ENCODE measurements around the gene NSRP1.

Gene NSRP1

DNA sequence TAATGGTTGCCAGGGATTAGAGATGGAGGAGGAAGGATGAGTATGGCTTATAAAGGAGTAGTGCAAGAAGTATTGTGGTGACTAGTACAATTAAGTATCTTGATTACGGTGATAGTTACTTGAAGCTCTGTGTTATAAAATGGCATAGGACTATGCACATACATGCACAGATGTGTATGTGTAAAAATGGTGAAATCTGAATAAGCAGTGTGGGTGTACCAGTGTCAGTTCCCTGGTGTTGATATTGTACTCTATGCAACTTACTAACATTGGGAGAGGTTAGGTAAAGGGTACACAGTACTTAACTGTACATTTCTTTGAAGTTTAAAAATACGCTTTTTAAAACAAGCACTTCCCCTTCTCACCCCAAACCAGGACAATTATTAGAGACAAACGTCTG lies 48.5 kb downstream of the NSRP1 start:
- TF ChIP-seq, protein P1, sequence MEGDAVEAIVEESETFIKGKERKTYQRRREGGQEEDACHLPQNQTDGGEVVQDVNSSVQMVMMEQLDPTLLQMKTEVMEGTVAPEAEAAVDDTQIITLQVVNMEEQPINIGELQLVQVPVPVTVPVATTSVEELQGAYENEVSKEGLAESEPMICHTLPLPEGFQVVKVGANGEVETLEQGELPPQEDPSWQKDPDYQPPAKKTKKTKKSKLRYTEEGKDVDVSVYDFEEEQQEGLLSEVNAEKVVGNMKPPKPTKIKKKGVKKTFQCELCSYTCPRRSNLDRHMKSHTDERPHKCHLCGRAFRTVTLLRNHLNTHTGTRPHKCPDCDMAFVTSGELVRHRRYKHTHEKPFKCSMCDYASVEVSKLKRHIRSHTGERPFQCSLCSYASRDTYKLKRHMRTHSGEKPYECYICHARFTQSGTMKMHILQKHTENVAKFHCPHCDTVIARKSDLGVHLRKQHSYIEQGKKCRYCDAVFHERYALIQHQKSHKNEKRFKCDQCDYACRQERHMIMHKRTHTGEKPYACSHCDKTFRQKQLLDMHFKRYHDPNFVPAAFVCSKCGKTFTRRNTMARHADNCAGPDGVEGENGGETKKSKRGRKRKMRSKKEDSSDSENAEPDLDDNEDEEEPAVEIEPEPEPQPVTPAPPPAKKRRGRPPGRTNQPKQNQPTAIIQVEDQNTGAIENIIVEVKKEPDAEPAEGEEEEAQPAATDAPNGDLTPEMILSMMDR (conservative IDR thresholded peaks at IDR 0.05; ENCODE audit: low read length), result no peak
- DNase-seq (ENCODE audit: low read depth), result no peak
- H3K4me3 ChIP-seq (ENCODE audit: low read length), result no peak overlapping the region

DNA sequence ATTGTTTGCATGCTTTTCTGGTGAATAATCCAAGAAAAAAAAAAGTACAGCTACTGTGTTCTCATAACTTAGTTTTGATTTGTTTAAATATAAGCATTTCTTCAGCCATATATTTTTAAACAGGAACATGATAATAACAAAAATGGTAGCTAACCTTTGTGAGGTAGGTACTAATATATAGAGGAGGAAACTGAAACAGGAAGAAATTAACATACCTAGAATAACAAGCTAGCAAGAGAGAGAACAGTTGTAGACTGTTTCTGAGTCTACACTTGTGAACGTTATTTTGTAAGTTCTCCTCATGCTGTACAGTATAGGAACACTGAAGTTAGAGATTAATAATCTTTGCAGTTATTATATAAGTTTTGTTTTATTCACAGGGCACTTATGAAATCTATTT lies 49.3 kb downstream of the NSRP1 start:
- TF ChIP-seq, protein P1 (conservative IDR thresholded peaks at IDR 0.05; ENCODE audit: low read length), result no peak
- H3K4me3 ChIP-seq (ENCODE audit: low read length), result no peak overlapping the region
- no peak for DNase-seq (ENCODE audit: low read depth)

DNA sequence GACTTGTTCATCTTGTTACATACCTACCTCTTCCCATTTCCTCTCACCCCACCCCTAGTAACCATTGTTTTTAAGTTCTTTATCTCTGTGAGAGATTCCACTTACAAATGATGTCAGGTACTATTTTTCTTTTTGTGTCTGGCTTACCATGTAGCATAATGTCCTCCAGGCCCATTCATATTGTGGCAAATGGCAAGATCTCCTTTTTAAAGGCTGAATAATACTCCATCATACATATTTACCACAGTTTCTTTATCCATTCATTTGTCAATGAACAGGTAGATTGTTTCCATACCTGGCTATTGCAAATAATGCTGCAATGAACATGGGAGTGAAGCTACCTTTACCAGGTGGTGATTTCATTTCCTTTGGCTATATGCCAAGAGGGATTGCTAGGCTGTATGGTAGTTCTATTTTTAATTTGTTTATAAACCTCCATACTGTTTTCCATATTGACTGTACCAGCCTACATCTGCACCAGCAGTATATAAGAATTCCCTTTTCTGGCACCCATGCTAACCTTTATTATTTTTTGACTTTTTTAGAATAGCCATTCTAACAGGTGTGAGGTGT lies 53.9 kb downstream of the NSRP1 start:
- H3K4me3 ChIP-seq (ENCODE audit: low read length), result no peak overlapping the region
- TF ChIP-seq, protein P1 (conservative IDR thresholded peaks at IDR 0.05; ENCODE audit: low read length), result no peak
- no peak for DNase-seq (ENCODE audit: low read depth)

DNA sequence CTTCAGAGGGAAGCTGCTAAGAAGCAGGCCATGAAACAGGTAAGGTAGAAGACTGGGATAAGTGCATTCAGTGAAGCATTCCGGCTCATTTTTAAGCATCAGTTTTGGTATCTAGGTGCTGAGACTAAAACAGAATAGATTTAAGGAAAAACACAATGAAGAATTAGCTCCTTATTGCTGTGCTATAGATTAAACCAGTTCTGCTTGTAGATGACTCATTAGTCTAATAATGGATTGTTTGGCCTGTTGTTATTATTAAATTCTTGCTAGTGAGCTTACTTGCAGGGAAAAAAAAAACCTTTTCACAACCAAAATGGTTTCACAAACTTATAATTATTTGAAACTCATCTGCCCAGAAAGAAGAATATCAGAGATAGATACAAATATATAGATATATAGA lies 55.9 kb downstream of the NSRP1 start:
- TF ChIP-seq, protein P1 (conservative IDR thresholded peaks at IDR 0.05; ENCODE audit: low read length), result no peak
- no peak for DNase-seq (ENCODE audit: low read depth)
- no peak overlapping the region for H3K4me3 ChIP-seq (ENCODE audit: low read length)

DNA sequence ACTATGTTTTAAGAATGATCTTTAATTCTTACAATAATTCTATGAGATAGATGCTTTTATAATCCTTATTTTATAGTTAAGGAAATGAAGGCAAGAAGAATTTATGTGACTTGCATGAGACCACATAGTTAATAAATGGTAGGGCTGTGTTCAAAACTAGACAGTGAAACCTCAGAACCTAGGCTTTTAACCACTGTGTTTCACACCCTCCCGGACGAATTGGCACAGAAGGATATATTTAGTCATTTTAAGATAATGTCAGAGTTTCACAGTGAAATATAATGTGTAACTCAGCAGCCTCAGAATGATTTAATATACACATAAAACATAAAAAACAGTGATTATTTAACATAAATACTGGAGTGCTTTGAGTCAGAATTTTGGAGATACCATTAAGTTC lies 57.0 kb downstream of the NSRP1 start:
- TF ChIP-seq, protein P1 (conservative IDR thresholded peaks at IDR 0.05; ENCODE audit: low read length), result no peak
- DNase-seq (ENCODE audit: low read depth), result no peak
- no peak overlapping the region for H3K4me3 ChIP-seq (ENCODE audit: low read length)

DNA sequence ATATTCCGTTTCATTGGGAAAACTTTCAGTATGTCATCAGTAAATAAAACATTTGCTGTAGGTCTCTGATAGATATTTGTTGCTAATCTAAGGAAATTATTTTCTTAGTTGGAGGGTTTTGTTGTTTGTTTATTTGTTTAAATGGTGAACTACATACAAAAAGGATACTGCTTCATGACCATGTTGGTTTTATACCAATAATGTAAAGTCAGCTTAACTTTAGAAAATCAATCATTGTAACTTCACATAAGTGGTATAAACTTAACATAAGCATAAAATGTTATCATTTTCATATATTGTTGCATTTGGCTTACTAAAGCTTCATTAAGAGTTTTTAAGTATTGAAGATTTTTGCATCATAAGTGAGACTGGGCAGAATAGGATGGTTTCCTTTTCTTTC lies 57.9 kb downstream of the NSRP1 start:
- no peak overlapping the region for H3K4me3 ChIP-seq (ENCODE audit: low read length)
- DNase-seq (ENCODE audit: low read depth), result no peak
- TF ChIP-seq, protein P1 (conservative IDR thresholded peaks at IDR 0.05; ENCODE audit: low read length), result no peak

DNA sequence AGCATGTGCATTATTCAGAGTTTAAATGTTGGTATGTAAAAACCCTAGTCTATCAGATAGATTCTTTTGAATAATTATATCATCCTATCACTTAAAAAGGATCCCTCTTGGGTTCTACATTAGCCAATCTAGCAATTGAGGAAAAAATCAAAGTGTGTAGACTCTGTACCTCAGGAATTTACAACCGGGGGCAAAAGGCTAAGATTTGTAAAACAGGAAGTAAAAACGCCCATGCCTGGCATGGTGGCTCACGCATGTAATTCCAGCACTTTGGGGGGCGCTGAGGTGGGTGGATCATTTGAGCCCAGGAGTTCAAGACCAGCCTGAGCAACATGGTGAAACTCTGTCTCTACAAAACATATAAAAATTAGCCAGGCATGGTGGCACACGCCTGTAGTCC lies 60.2 kb downstream of the NSRP1 start:
- TF ChIP-seq, protein P1 (conservative IDR thresholded peaks at IDR 0.05; ENCODE audit: low read length), result no peak
- DNase-seq (ENCODE audit: low read depth), result no peak
- H3K4me3 ChIP-seq (ENCODE audit: low read length), result no peak overlapping the region
